Endothelial cell of umbilical vein (primary cell): ENCODE measurements around the gene LHX1. TPM values are rescaled to one million over a fixed set of nuclear protein-coding genes. Genes with fewer than 3 reads are reported as not detected.

ENCODE experiments used
- BruUV-seq: library from RNA; stranded (reverse); fragments of 400-500 nt; replicated peaks from 2 replicates; lab custom pipeline; 2021; lab: Mats Ljungman, UMichigan
- CTCF ChIA-PET: fragments of 300-600, 350-600 bp; sonication (Branson Sonifier 250); formaldehyde crosslinking; loops from one replicate; lab custom pipeline; 2021; ENCODE audit warnings: antibody characterized with exemption, inconsistent platforms; lab: Charles Lee
- POLR2A ChIA-PET: fragments of 300-600, 350-600 bp; sonication (Branson Sonifier 250); formaldehyde crosslinking; loops from one replicate; lab custom pipeline; 2021; ENCODE audit warnings: antibody characterized with exemption, inconsistent platforms; lab: Charles Lee
- DNase-seq: peaks from one replicate; pipeline ENCODE4 v3.0.0-alpha.2; 2011; ENCODE audit warnings: low read depth, low spot score
- FAIRE-seq: peaks from 2 replicates; lab custom pipeline; 2011; peaks lifted over from hg19 to GRCh38; lab: Jason Lieb, UNC
- H2AFZ ChIP-seq: 2 replicates; pipeline ENCODE4 v1.6.0; 2012; ENCODE audit warnings: low read depth, low read length, control low read depth, inconsistent platforms
- H3K27ac ChIP-seq: 2 replicates; pipeline ENCODE4 v1.5.1; 2011; ENCODE audit warnings: low read depth, mild to moderate bottlenecking, control low read depth, low read length, moderate library complexity; ENCODE audit not compliant: insufficient read depth
- H3K27me3 ChIP-seq, 2 experiments: 2 replicates each; pipeline versions ENCODE4 v1.6.0 to v1.6.1; 2011; ENCODE audit warnings: low read length in 2 of 2, mixed read lengths in 1 of 2; ENCODE audit not compliant: control insufficient read depth in 2 of 2, insufficient read depth in 2 of 2
- H3K36me3 ChIP-seq, 2 experiments: 2 replicates in 1 of 2; 3 replicates in 1 of 2; pipeline ENCODE4 v1.5.1; 2011; ENCODE audit warnings: low read length in 2 of 2, mild to moderate bottlenecking in 1 of 2, moderate library complexity in 1 of 2; ENCODE audit not compliant: control insufficient read depth in 2 of 2, insufficient read depth in 2 of 2; ENCODE audit errors: extremely low read depth in 1 of 2
- H3K4me1 ChIP-seq: 3 replicates; pipeline ENCODE4 v1.5.1; 2011; ENCODE audit warnings: mild to moderate bottlenecking, low read length; ENCODE audit not compliant: control insufficient read depth, insufficient read depth; ENCODE audit errors: extremely low read depth
- H3K4me2 ChIP-seq: 2 replicates; pipeline ENCODE4 v1.6.1; 2011; ENCODE audit warnings: low read length, control low read depth, mixed read lengths; ENCODE audit not compliant: insufficient read depth
- H3K4me3 ChIP-seq, 3 experiments: fragments of 200-600 bp in 1 of 3; sonication (generic), shearing (Covaris generic) in 1 of 3; replicated peaks in 1 of 3; 2 replicates each; pipeline ENCODE4 v1.5.1; 2011 to 2016; ENCODE audit warnings: control low read depth in 3 of 3, low read length in 3 of 3, mild to moderate bottlenecking in 2 of 3, inconsistent platforms in 1 of 3, low read depth in 1 of 3, moderate library complexity in 1 of 3; ENCODE audit not compliant: insufficient read depth in 1 of 3
- H3K79me2 ChIP-seq: 2 replicates; pipeline ENCODE4 v1.6.0; 2012; ENCODE audit warnings: low read length, inconsistent platforms; ENCODE audit not compliant: control insufficient read depth, insufficient read depth
- H3K9ac ChIP-seq: replicated peaks from 2 replicates; pipeline ENCODE3; 2011; ENCODE audit warnings: low read length, control low read depth; ENCODE audit not compliant: insufficient read depth; ENCODE audit errors: extremely low read depth
- H3K9me1 ChIP-seq: replicated peaks from 3 replicates; pipeline ENCODE4 v1.6.0; 2011; ENCODE audit warnings: mild to moderate bottlenecking, low read length; ENCODE audit not compliant: control insufficient read depth, insufficient read depth; ENCODE audit errors: extremely low read depth
- H3K9me3 ChIP-seq: replicated peaks from 2 replicates; pipeline ENCODE4 v1.5.1; 2012; ENCODE audit warnings: low read length, inconsistent platforms; ENCODE audit not compliant: control insufficient read depth, insufficient read depth
- H4K20me1 ChIP-seq: replicated peaks from 2 replicates; pipeline ENCODE3; 2011; ENCODE audit warnings: mild to moderate bottlenecking, low read length; ENCODE audit not compliant: control insufficient read depth, insufficient read depth; ENCODE audit errors: extremely low read depth
- EZH2 ChIP-seq: IDR thresholded peaks from 2 replicates; pipeline ENCODE4 v1.6.1; 2012; ENCODE audit warnings: borderline replicate concordance, low read depth, mild to moderate bottlenecking, moderate library complexity, low read length, inconsistent platforms; ENCODE audit not compliant: severe bottlenecking
- JUN ChIP-seq: IDR thresholded peaks from 2 replicates; pipeline ENCODE4 v1.6.1; 2011; ENCODE audit warnings: borderline replicate concordance, low read depth; ENCODE audit not compliant: insufficient read length, insufficient read depth
- dilution Hi-C: fragments of 300-500 bp; cut with MboI; formaldehyde crosslinking; loops from one replicate; pipeline ENCODE4 v1.15.0; 2019; ENCODE audit warnings: low sequenced_read_pairs; ENCODE audit not compliant: extremely low pct_ligation_motif_present
- intact Hi-C: fragments of 100-400 bp; cut with micrococcal nuclease; formaldehyde crosslinking; loops from one replicate; pipeline ENCODE4 v1.10.0; 2022
- polyA plus RNA-seq, 4 experiments: library from polyadenylated mRNA; depleted of rRNA in 3 of 4; stranded (reverse) in 3 of 4; unstranded in 1 of 4; fragments of >200 nt; gene quantifications; 2 replicates each; pipeline versions ENCODE4 v1.2.1 to v1.2.3, GENCODE V29; 2011 to 2012; ENCODE audit warnings: missing spikeins in 1 of 4
- total RNA-seq: library from RNA; stranded (reverse); gene quantifications from 2 replicates; pipeline ENCODE4 v1.2.3, GENCODE V29; 2021

Gene LHX1
- total and polyA plus RNA-seq, 2 donors (not counting 3 experiments of a cell fraction or from before 2014, with no cell fraction given) = not detected

DNA sequence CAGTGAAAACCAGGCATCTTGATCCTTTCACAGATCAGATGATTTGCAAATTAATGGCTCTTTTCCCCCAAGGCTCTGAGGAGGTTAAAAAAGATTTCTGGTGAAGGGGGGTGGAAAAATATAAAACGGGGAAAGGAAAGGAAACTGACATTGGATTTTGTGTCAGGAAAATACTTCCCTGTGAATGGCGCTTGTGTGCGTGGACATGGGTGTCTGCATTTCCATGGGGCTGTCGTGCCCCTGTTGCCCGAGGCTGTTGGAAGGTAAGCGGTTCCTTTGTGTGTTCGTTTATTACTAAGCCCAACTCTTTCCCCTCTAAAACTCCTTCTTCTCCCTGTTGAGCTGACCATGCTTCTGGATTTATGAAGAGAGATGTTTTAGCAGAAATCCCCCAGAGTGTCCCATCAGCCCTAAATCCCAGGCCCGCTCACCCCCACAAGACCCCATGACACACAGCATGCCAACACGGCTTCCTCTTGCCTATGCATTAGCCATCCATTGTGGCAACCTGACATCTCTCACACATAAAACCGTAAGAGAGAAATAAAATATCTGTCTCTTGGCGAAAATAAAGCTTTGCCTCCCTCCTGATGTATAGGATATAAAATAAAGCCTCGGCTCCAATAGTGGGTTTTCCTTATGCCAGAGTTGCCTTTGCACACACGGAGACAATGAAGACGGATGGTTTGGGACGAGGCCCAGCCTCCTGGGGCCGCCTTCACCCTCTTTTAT lies 7.3 kb upstream of the LHX1 start:
- POLR2A ChIA-PET = no interaction called here
- FAIRE-seq = no peak

DNA sequence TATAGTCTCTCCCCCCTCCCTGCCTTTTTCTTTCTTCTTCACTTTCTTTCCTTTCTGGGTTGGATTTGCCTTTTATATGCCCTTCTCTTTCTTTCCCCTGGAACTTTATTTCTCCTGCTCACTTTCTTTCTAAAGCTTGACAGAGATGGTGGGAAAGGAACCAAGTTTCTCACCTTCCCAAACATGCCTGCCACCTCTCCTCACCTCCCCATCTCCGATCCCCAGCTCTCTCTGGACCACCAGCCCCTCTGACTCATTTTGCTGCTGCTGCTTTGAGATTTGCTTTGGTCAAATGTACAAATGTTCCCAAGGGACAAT lies 6.7 kb upstream of the LHX1 start:
- no peak overlapping the region for H3K9ac ChIP-seq
- ChIA-PET POLR2A (no interaction called here), CTCF (no interaction called here)
- no peaks in the 10 kb centered on the region for H4K20me1 ChIP-seq
- DNase-seq (no peak), FAIRE-seq (no peak)
- TF ChIP-seq EZH2 (peak; percentile 26), JUN (no peak)
- no peak overlapping the region for H3K4me3 ChIP-seq
- H3K4me1 ChIP-seq = peaks cover 2% of the 10 kb centered on the region
- peaks cover 91 to 94% of the 10 kb centered on the region in 2 experiments for H3K27me3 ChIP-seq
- no peaks in the 10 kb centered on the region for H3K9me3 ChIP-seq
- BruUV-seq = no TSS peak
- no peak overlapping the region for H3K27ac ChIP-seq
- no peak overlapping the region for H2AFZ ChIP-seq
- intact Hi-C loops = loop anchor here (5.0 kb wide), 2 partner anchors 78 to 117 kb away; no protein-coding TSS in a partner anchor
- no peak overlapping the region for H3K4me2 ChIP-seq
- H3K79me2 ChIP-seq = no peaks in the 10 kb centered on the region
- no peaks in the 10 kb centered on the region for H3K36me3 ChIP-seq
- dilution Hi-C loops = no loop called here
- H3K9me1 ChIP-seq = no peaks in the 10 kb centered on the region

More for the DNA sequence above, 7.3 kb upstream of the LHX1 start:
- Histone ChIP-seq H2AFZ (no peak overlapping the region), H3K27ac (no peak overlapping the region), H3K36me3 (no peaks in the 10 kb centered on the region), H3K4me3 (no peak overlapping the region), H4K20me1 (no peaks in the 10 kb centered on the region), H3K9me3 (no peaks in the 10 kb centered on the region), H3K4me2 (no peak overlapping the region), H3K27me3 (peaks cover 88 to 89% of the 10 kb centered on the region in 2 experiments), H3K4me1 (peaks cover 2% of the 10 kb centered on the region), H3K9ac (no peak overlapping the region), H3K9me1 (no peaks in the 10 kb centered on the region), H3K79me2 (no peaks in the 10 kb centered on the region)
- no peak for DNase-seq
- TF ChIP-seq JUN (no peak), EZH2 (peak; percentile 13)
- intact Hi-C loops (loop anchor here (5.0 kb wide), 2 partner anchors 78 to 117 kb away; no protein-coding TSS in a partner anchor), dilution Hi-C loops (no loop called here)
- no TSS peak for BruUV-seq
- CTCF ChIA-PET = no interaction called here
